ENCODE data around the gene CCDC8.

DNA sequence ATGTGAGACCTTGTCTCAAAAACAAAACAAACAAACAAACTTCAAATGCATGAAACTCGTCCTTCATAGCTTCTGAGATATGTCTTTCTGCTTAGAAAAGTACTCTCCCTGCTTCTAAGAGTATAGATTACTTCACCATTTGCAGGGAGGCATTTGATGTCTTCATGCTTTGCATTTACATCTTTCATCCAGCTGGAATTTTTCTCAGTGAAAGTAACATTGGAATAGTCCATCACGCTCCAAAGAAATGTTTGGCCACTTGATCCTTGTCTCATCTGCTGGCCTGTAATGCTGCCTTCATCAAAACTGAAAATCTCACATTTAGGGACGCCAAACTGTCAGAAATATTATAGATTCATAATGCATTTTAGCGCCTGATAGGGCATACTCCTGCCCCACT, 38.8 kb upstream of the CCDC8 start:
- TF ChIP-seq, protein P1, sequence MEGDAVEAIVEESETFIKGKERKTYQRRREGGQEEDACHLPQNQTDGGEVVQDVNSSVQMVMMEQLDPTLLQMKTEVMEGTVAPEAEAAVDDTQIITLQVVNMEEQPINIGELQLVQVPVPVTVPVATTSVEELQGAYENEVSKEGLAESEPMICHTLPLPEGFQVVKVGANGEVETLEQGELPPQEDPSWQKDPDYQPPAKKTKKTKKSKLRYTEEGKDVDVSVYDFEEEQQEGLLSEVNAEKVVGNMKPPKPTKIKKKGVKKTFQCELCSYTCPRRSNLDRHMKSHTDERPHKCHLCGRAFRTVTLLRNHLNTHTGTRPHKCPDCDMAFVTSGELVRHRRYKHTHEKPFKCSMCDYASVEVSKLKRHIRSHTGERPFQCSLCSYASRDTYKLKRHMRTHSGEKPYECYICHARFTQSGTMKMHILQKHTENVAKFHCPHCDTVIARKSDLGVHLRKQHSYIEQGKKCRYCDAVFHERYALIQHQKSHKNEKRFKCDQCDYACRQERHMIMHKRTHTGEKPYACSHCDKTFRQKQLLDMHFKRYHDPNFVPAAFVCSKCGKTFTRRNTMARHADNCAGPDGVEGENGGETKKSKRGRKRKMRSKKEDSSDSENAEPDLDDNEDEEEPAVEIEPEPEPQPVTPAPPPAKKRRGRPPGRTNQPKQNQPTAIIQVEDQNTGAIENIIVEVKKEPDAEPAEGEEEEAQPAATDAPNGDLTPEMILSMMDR (IDR thresholded peaks at IDR 0.05): no peak
- no peak for TF ChIP-seq POLR2A (IDR thresholded peaks at IDR 0.05)
